Measurements from ENCODE around the gene EEF2K.

Gene EEF2K

GRCh38 chr16:22239131-22239805, 33.2 kb downstream of the EEF2K start:
- Histone ChIP-seq H3K36me3 (ENCODE audit: control insufficient read depth, insufficient read depth, low read length) (no peaks in the 10 kb centered on the region), H3K4me3 (ENCODE audit: low read length) (no peak overlapping the region), H3K9me3 (ENCODE audit: control insufficient read depth, low read length) (no peaks in the 10 kb centered on the region), H3K9ac (ENCODE audit: low read length) (no peak overlapping the region), H3K4me1 (ENCODE audit: control insufficient read depth, insufficient read depth, low read length) (peaks cover 15% of the 10 kb centered on the region), H3K27me3 (ENCODE audit: control insufficient read depth, insufficient read depth, low read length) (no peaks in the 10 kb centered on the region)

GRCh38 chr16:22240023-22240710, 34.1 kb downstream of the EEF2K start:
- Histone ChIP-seq H3K9ac (ENCODE audit: low read length) (no peak overlapping the region), H3K4me1 (ENCODE audit: control insufficient read depth, insufficient read depth, low read length) (peaks cover 14% of the 10 kb centered on the region), H3K4me3 (ENCODE audit: low read length) (no peak overlapping the region), H3K27me3 (ENCODE audit: control insufficient read depth, insufficient read depth, low read length) (no peaks in the 10 kb centered on the region), H3K9me3 (ENCODE audit: control insufficient read depth, low read length) (no peaks in the 10 kb centered on the region), H3K36me3 (ENCODE audit: control insufficient read depth, insufficient read depth, low read length) (no peaks in the 10 kb centered on the region)

GRCh38 chr16:22250522-22250921, 44.4 kb downstream of the EEF2K start:
- Histone ChIP-seq H3K4me1 (ENCODE audit: control insufficient read depth, insufficient read depth, low read length) (no peaks in the 10 kb centered on the region), H3K9me3 (ENCODE audit: control insufficient read depth, low read length) (peaks cover 4% of the 10 kb centered on the region), H3K4me3 (ENCODE audit: low read length) (no peak overlapping the region), H3K9ac (ENCODE audit: low read length) (no peak overlapping the region), H3K36me3 (ENCODE audit: control insufficient read depth, insufficient read depth, low read length) (peaks cover 16% of the 10 kb centered on the region), H3K27me3 (ENCODE audit: control insufficient read depth, insufficient read depth, low read length) (no peaks in the 10 kb centered on the region)

GRCh38 chr16:22252317-22252716, 46.2 kb downstream of the EEF2K start:
- Histone ChIP-seq H3K4me3 (ENCODE audit: low read length) (no peak overlapping the region), H3K36me3 (ENCODE audit: control insufficient read depth, insufficient read depth, low read length) (peaks cover 24% of the 10 kb centered on the region), H3K9ac (ENCODE audit: low read length) (no peak overlapping the region), H3K9me3 (ENCODE audit: control insufficient read depth, low read length) (peaks cover 4% of the 10 kb centered on the region), H3K4me1 (ENCODE audit: control insufficient read depth, insufficient read depth, low read length) (no peaks in the 10 kb centered on the region), H3K27me3 (ENCODE audit: control insufficient read depth, insufficient read depth, low read length) (no peaks in the 10 kb centered on the region)

DNA sequence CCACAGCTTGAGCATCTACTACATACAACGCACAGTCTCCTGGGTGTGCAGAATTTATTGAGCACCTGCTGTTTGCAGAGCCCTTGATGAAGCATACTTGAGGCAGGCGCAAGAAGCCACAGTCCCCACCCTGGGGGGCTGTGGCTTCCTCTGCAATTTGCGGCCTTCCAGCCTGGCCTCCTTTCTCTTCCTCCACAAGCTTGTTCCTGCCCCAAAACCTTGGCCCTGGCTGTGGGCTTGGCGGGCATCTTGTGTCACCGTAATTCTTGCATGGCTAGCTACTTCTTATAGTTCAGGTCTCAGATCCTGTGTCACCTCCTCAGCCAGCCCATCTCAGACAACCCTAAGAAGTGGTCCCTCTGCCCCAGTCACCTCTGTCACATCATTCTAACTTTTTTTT, 47.2 kb downstream of the EEF2K start:
- Histone ChIP-seq H3K4me1 (ENCODE audit: control insufficient read depth, insufficient read depth, low read length) (no peaks in the 10 kb centered on the region), H3K4me3 (ENCODE audit: low read length) (no peak overlapping the region), H3K27me3 (ENCODE audit: control insufficient read depth, insufficient read depth, low read length) (no peaks in the 10 kb centered on the region), H3K9me3 (ENCODE audit: control insufficient read depth, low read length) (peaks cover 4% of the 10 kb centered on the region), H3K9ac (ENCODE audit: low read length) (no peak overlapping the region), H3K36me3 (ENCODE audit: control insufficient read depth, insufficient read depth, low read length) (peaks cover 32% of the 10 kb centered on the region)

GRCh38 chr16:22255335-22255734, 49.3 kb downstream of the EEF2K start:
- no peak overlapping the region for H3K9ac ChIP-seq (ENCODE audit: low read length)
- H3K27me3 ChIP-seq (ENCODE audit: control insufficient read depth, insufficient read depth, low read length), result no peaks in the 10 kb centered on the region
- peaks cover 34% of the 10 kb centered on the region for H3K36me3 ChIP-seq (ENCODE audit: control insufficient read depth, insufficient read depth, low read length)
- H3K4me1 ChIP-seq (ENCODE audit: control insufficient read depth, insufficient read depth, low read length), result no peaks in the 10 kb centered on the region
- peaks cover 4% of the 10 kb centered on the region for H3K9me3 ChIP-seq (ENCODE audit: control insufficient read depth, low read length)
- H3K4me3 ChIP-seq (ENCODE audit: low read length), result no peak overlapping the region

DNA sequence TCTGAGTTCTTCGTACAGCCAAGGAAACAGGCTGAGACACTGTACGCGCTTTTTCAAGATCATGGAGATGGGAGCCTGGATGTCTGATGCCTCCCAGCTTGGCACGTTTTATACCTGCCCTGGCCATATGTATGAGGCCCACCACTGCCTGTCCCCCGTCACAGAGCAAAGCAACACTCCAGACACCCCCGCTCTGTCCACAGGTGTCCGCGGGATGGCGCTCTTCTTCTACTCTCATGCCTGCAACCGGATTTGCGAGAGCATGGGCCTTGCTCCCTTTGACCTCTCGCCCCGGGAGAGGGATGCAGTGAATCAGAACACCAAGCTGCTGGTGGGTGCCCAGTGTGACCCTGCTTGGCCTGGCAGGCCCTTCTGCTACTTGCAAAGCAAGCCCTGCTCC, 51.4 kb downstream of the EEF2K start:
- Histone ChIP-seq H3K36me3 (ENCODE audit: control insufficient read depth, insufficient read depth, low read length) (peaks cover 33% of the 10 kb centered on the region), H3K27me3 (ENCODE audit: control insufficient read depth, insufficient read depth, low read length) (no peaks in the 10 kb centered on the region), H3K9me3 (ENCODE audit: control insufficient read depth, low read length) (peaks cover 4% of the 10 kb centered on the region), H3K4me1 (ENCODE audit: control insufficient read depth, insufficient read depth, low read length) (no peaks in the 10 kb centered on the region), H3K9ac (ENCODE audit: low read length) (no peak overlapping the region), H3K4me3 (ENCODE audit: low read length) (no peak overlapping the region)

- H3K4me3 ChIP-seq (ENCODE audit: low read length), result no peak overlapping the region
Measured at GRCh38 chr16:22260490-22260889, 54.4 kb downstream of the EEF2K start.

GRCh38 chr16:22262460-22262859, 56.4 kb downstream of the EEF2K start:
- Histone ChIP-seq H3K36me3 (ENCODE audit: control insufficient read depth, insufficient read depth, low read length) (peaks cover 23% of the 10 kb centered on the region), H3K27me3 (ENCODE audit: control insufficient read depth, insufficient read depth, low read length) (no peaks in the 10 kb centered on the region), H3K9ac (ENCODE audit: low read length) (no peak overlapping the region), H3K4me3 (ENCODE audit: low read length) (no peak overlapping the region), H3K4me1 (ENCODE audit: control insufficient read depth, insufficient read depth, low read length) (no peaks in the 10 kb centered on the region), H3K9me3 (ENCODE audit: control insufficient read depth, low read length) (no peaks in the 10 kb centered on the region)

More at GRCh38 chr16:22260490-22260889, 54.4 kb downstream of the EEF2K start:
- Histone ChIP-seq H3K36me3 (ENCODE audit: control insufficient read depth, insufficient read depth, low read length) (peaks cover 28% of the 10 kb centered on the region), H3K27me3 (ENCODE audit: control insufficient read depth, insufficient read depth, low read length) (no peaks in the 10 kb centered on the region), H3K9me3 (ENCODE audit: control insufficient read depth, low read length) (no peaks in the 10 kb centered on the region), H3K4me1 (ENCODE audit: control insufficient read depth, insufficient read depth, low read length) (no peaks in the 10 kb centered on the region), H3K9ac (ENCODE audit: low read length) (no peak overlapping the region)

DNA sequence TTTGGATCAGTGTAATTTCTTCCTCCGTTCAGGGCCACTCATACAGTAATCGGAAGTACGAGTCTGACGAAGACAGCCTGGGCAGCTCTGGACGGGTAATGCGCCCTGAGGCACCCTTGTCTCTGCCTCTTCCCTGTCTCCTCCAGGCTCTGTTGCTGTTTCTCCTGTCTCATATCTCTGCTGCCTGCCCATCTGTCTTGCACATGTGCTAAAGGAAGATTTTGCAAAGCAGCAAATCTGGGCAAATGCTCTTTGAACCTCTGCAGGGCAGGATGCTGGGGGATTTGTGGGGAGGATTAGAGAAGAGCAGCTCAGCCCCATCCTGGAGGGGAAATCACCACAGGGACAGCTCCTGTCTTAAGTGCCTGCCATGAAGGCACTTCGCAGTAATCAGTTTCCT, 58.7 kb downstream of the EEF2K start:
- Histone ChIP-seq H3K9me3 (ENCODE audit: control insufficient read depth, low read length) (no peaks in the 10 kb centered on the region), H3K36me3 (ENCODE audit: control insufficient read depth, insufficient read depth, low read length) (peaks cover 14% of the 10 kb centered on the region), H3K4me3 (ENCODE audit: low read length) (no peak overlapping the region), H3K4me1 (ENCODE audit: control insufficient read depth, insufficient read depth, low read length) (no peaks in the 10 kb centered on the region), H3K9ac (ENCODE audit: low read length) (no peak overlapping the region), H3K27me3 (ENCODE audit: control insufficient read depth, insufficient read depth, low read length) (no peaks in the 10 kb centered on the region)

DNA sequence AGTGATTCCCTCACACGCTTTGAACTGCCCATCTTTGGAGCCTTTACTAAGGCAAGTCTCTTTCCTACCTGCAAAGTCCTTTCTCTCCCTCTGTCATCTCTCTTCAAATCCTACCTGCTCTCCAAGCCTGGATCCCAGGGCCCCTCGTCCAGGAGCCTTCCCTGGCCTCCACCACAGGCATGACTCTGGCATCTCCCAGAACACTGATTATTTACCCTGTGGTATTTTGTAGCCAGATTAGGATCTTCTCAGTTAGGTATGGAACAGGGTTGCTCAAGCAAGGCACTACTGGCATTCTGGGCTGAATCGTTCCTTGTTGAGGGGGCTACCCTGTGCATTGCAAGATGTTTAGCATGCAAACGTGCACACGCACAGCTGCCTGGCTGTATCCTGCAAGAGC, 59.3 kb downstream of the EEF2K start:
- no peaks in the 10 kb centered on the region for H3K9me3 ChIP-seq (ENCODE audit: control insufficient read depth, low read length)
- no peak overlapping the region for H3K4me3 ChIP-seq (ENCODE audit: low read length)
- no peaks in the 10 kb centered on the region for H3K4me1 ChIP-seq (ENCODE audit: control insufficient read depth, insufficient read depth, low read length)
- peaks cover 12% of the 10 kb centered on the region for H3K36me3 ChIP-seq (ENCODE audit: control insufficient read depth, insufficient read depth, low read length)
- H3K27me3 ChIP-seq (ENCODE audit: control insufficient read depth, insufficient read depth, low read length), result no peaks in the 10 kb centered on the region
- H3K9ac ChIP-seq (ENCODE audit: low read length), result no peak overlapping the region

GRCh38 chr16:22266546-22266945, 60.5 kb downstream of the EEF2K start:
- no peak overlapping the region for H3K9ac ChIP-seq (ENCODE audit: low read length)
- no peaks in the 10 kb centered on the region for H3K9me3 ChIP-seq (ENCODE audit: control insufficient read depth, low read length)
- no peak overlapping the region for H3K4me3 ChIP-seq (ENCODE audit: low read length)
- peaks cover 13% of the 10 kb centered on the region for H3K36me3 ChIP-seq (ENCODE audit: control insufficient read depth, insufficient read depth, low read length)
- H3K27me3 ChIP-seq (ENCODE audit: control insufficient read depth, insufficient read depth, low read length), result no peaks in the 10 kb centered on the region
- no peaks in the 10 kb centered on the region for H3K4me1 ChIP-seq (ENCODE audit: control insufficient read depth, insufficient read depth, low read length)

Measured in mucosa of stomach (tissue), 1 donor.